ENCODE results near the gene RAB1B. TPM values are rescaled to one million over a fixed set of nuclear protein-coding genes. Genes with fewer than 3 reads are reported as not detected.
A peak's percentile ranks its signal among the peaks of the same experiment; 100 is the strongest.

Gene RAB1B
- total and polyA plus RNA-seq, 2 experiments from 2014 or later = 86.7 to 146 TPM

DNA sequence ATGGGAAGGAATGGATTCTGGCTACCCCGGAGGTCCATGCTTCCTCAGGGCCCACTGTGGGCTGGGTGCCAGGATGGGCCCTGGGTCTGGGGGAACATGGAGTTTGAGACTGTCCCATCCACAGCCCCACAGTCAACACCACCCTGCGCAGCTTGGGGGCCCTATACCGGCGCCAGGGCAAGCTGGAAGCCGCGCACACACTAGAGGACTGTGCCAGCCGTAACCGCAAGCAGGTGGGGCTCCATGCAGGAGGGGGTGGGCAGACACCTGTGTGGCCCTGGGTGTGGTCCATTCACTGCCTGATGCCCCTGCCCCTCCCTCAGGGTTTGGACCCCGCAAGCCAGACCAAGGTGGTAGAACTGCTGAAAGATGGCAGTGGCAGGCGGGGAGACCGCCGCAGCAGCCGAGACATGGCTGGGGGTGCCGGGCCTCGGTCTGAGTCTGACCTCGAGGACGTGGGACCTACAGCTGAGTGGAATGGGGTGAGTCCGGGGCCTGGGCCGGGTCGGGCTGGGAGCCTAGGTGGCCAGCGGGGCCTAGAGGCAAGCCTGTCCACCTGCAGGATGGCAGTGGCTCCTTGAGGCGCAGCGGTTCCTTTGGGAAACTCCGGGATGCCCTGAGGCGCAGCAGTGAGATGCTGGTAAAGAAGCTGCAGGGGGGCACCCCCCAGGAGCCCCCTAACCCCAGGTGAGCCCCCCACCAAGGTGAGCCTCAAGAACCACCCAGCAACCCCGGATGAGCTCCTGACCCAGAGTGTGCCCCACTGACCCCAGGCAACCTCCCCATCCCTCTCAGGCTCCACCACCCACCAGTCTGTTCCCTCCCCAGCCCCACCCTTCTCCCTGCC is 2.7 kb upstream of the RAB1B start:
- Histone ChIP-seq H2AFZ (no peak overlapping the region), H4K20me1 (ENCODE audit: insufficient read depth) (0 out of 2 replicates have a peak, but pooled peaks cover 5% of the 10 kb centered on the region), H3K27me3 (replicated peaks; ENCODE audit: insufficient read depth) (no peaks in the 10 kb centered on the region), H3K9me3 (ENCODE audit: low read depth) (no peaks in the 10 kb centered on the region), H3K9me2 (ENCODE audit: insufficient read depth) (no peaks in the 10 kb centered on the region), H3K9ac (no peak overlapping the region), H3K36me3 (ENCODE audit: low read depth) (no peaks in the 10 kb centered on the region), H3F3A (ENCODE audit: insufficient read depth) (no peaks in the 10 kb centered on the region), H3K79me2 (ENCODE audit: insufficient read depth) (peaks cover 21% of the 10 kb centered on the region), H3K27ac (no peak overlapping the region), H3K4me1 (ENCODE audit: insufficient read depth) (0 out of 2 replicates have a peak, but pooled peaks cover 7% of the 10 kb centered on the region), H3K4me3 (no peak overlapping the region), H3K4me2 (ENCODE audit: unreplicated experiment) (no peak overlapping the region)
- 93 to 97% methylated on average over 17 to 25 of the region's 26 CpGs for WGBS, 2 experiments (ENCODE audit: low coverage in 1 of 2, low lambda C conversion rate in 2 of 2, missing lambda C conversion rate in 2 of 2)
- no peak for TF ChIP-seq EZH2 (IDR thresholded peaks at IDR 0.05; ENCODE audit: insufficient read depth, poor library complexity, severe bottlenecking)
- no peak for TF ChIP-seq EZH2phosphoT487 (IDR thresholded peaks at IDR 0.05; ENCODE audit: insufficient read depth, low read depth)
- DNase-seq = no peak
- in situ Hi-C loops (cut with MboI) = no loop called here

DNA sequence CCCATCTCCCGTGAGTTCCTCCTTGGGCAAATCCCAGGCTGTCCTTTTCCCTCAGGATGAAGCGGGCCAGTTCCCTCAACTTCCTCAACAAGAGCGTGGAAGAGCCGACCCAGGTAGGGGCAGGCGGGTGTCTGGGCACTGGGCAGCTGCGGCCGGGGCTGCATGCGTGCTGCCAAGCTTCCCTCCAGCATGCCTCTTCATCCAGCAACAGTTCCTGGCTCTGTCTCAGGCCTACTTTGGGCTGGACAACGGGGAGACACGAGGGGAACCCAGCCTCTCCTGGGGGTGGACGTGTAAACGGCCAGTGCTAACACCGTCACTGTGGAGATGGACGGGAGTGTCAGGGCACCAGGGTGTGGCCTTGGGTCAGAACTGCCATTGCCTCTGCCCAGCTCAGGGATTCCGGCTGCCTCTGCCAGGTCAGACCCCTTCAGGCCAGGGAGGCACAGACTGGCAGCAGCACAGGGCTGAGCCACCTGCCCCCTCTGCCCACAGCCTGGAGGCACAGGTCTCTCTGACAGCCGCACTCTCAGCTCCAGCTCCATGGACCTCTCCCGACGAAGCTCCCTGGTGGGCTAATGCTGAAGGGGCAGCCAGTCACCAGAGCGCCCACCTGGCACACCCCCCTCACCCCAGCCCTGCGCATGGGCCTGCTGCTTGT is 1.9 kb upstream of the RAB1B start:
- TF ChIP-seq EZH2 (IDR thresholded peaks at IDR 0.05; ENCODE audit: insufficient read depth, poor library complexity, severe bottlenecking) = no peak
- TF ChIP-seq EZH2phosphoT487 (IDR thresholded peaks at IDR 0.05; ENCODE audit: insufficient read depth, low read depth) = no peak
- no peaks in the 10 kb centered on the region for H3F3A ChIP-seq (ENCODE audit: insufficient read depth)
- no peaks in the 10 kb centered on the region for H3K9me2 ChIP-seq (ENCODE audit: insufficient read depth)
- no peaks in the 10 kb centered on the region for H3K36me3 ChIP-seq (ENCODE audit: low read depth)
- peak overlapping the region; percentile 89 for H3K9ac ChIP-seq
- 0 out of 2 replicates have a peak, but pooled peaks cover 7% of the 10 kb centered on the region for H4K20me1 ChIP-seq (ENCODE audit: insufficient read depth)
- WGBS, 2 experiments (ENCODE audit: low coverage in 1 of 2, low lambda C conversion rate in 2 of 2, missing lambda C conversion rate in 2 of 2) = 77 to 83% methylated on average over 17 to 18 of the region's 20 CpGs
- 0 out of 2 replicates have a peak, but pooled peaks cover 7% of the 10 kb centered on the region for H3K4me1 ChIP-seq (ENCODE audit: insufficient read depth)
- in situ Hi-C loops (cut with MboI) = no loop called here
- H3K79me2 ChIP-seq (ENCODE audit: insufficient read depth) = peaks cover 28% of the 10 kb centered on the region
- no peak for DNase-seq
- no peaks in the 10 kb centered on the region for H3K27me3 ChIP-seq (replicated peaks; ENCODE audit: insufficient read depth)
- H3K27ac ChIP-seq = peak overlapping the region; percentile 91; the same call in 1 of the 2 replicates
- peak overlapping the region; percentile 96 for H3K4me3 ChIP-seq
- peak overlapping the region; percentile 96 for H3K4me2 ChIP-seq (ENCODE audit: unreplicated experiment)
- H3K9me3 ChIP-seq (ENCODE audit: low read depth) = no peaks in the 10 kb centered on the region
- H2AFZ ChIP-seq = no peak overlapping the region

DNA sequence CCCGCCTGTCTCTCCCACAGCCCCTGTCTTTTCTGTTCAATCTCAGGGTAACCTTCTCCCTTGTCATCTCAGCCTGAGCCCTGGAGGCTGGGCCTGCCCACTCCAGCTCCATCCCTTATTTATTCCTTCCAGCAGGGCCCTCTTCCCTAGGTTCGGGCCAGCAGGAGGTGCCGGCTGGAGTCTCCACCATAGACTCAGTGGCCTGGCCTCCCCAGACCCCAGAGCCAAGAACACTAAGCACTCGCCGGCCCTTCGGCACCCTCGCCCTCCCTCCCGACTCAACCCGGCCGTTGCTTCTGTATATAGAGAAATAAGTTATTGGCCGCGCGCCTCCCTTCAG is 1.4 kb upstream of the RAB1B start:
- Histone ChIP-seq H3K9me3 (ENCODE audit: low read depth) (no peaks in the 10 kb centered on the region), H3K27me3 (replicated peaks; ENCODE audit: insufficient read depth) (no peaks in the 10 kb centered on the region), H3F3A (ENCODE audit: insufficient read depth) (no peaks in the 10 kb centered on the region), H3K36me3 (ENCODE audit: low read depth) (no peaks in the 10 kb centered on the region; the same call in 1 of the 2 replicates), H3K79me2 (ENCODE audit: insufficient read depth) (peaks cover 33% of the 10 kb centered on the region), H4K20me1 (ENCODE audit: insufficient read depth) (0 out of 2 replicates have a peak, but pooled peaks cover 7% of the 10 kb centered on the region), H3K4me3 (peak overlapping the region; percentile 96), H3K9ac (peak overlapping the region; percentile 89), H3K9me2 (ENCODE audit: insufficient read depth) (no peaks in the 10 kb centered on the region), H3K27ac (peak overlapping the region; percentile 91; the same call in 1 of the 2 replicates), H2AFZ (peak overlapping the region; percentile 74; the same call in 1 of the 2 replicates), H3K4me2 (ENCODE audit: unreplicated experiment) (peak overlapping the region; percentile 96), H3K4me1 (ENCODE audit: insufficient read depth) (0 out of 2 replicates have a peak, but pooled peaks cover 7% of the 10 kb centered on the region)
- in situ Hi-C loops (cut with MboI) = no loop called here
- TF ChIP-seq EZH2phosphoT487 (IDR thresholded peaks at IDR 0.05; ENCODE audit: insufficient read depth, low read depth) (no peak), EZH2 (IDR thresholded peaks at IDR 0.05; ENCODE audit: insufficient read depth, poor library complexity, severe bottlenecking) (no peak)
- no peak for DNase-seq
- WGBS, 2 experiments (ENCODE audit: low coverage in 1 of 2, low lambda C conversion rate in 2 of 2, missing lambda C conversion rate in 2 of 2) = 6 to 10% methylated on average over 10 to 13 of the region's 13 CpGs

Measured in GM23248 (cell line).